ENCODE results near the gene KIF13A. TPM values are rescaled to one million over a fixed set of nuclear protein-coding genes. Genes with fewer than 3 reads are reported as not detected.

KIF13A gene
- total RNA-seq, 3 donors from 2014 or later (not counting 1 experiment from before 2014, with no cell fraction given), result 15.0 to 26.4 (median 19.5) TPM

- no peak overlapping the region for H3K4me3 ChIP-seq (ENCODE audit: low read length)
- H3K27me3 ChIP-seq (ENCODE audit: control insufficient read depth, insufficient read depth, low read length), result no peaks in the 10 kb centered on the region
- no peaks in the 10 kb centered on the region for H3K4me1 ChIP-seq (ENCODE audit: control insufficient read depth, insufficient read depth, low read length)
- no peak for TF ChIP-seq CTCF (IDR thresholded peaks at IDR 0.05)
- H3K4me1 Mint-ChIP-seq, result no peaks in the 10 kb centered on the region
- no peak overlapping the region for H3K4me3 Mint-ChIP-seq
- DNase-seq, result no peak
- no peaks in the 10 kb centered on the region for H3K36me3 Mint-ChIP-seq
- no peaks in the 10 kb centered on the region for H3K9me3 ChIP-seq (ENCODE audit: control insufficient read depth, insufficient read depth, low read length)
- ATAC-seq, result no peak
- H3K36me3 ChIP-seq (ENCODE audit: control insufficient read depth, insufficient read depth, low read length), result no peaks in the 10 kb centered on the region
- H3K27ac Mint-ChIP-seq, result no peak overlapping the region
- H3K27me3 Mint-ChIP-seq (ENCODE audit: low read depth in 2 of 2), result no peaks in the 10 kb centered on the region
- intact Hi-C loops (cut with micrococcal nuclease), result no loop called here
- H3K27ac ChIP-seq (ENCODE audit: low read length), result no peak overlapping the region
- H3K9me3 Mint-ChIP-seq, result no peaks in the 10 kb centered on the region
These were observed 151.7 kb downstream of the KIF13A start for GRCh38 chr6:17835784-17836183.

GRCh38 chr6:17831135-17831534, 156.3 kb downstream of the KIF13A start:
- H3K27ac ChIP-seq (ENCODE audit: low read length), result no peak overlapping the region
- H3K27ac Mint-ChIP-seq, result no peak overlapping the region
- no peak for TF ChIP-seq CTCF (IDR thresholded peaks at IDR 0.05)
- no peaks in the 10 kb centered on the region for H3K4me1 ChIP-seq (ENCODE audit: control insufficient read depth, insufficient read depth, low read length)
- H3K9me3 Mint-ChIP-seq, result no peaks in the 10 kb centered on the region
- intact Hi-C loops (cut with micrococcal nuclease), result no loop called here
- ATAC-seq (no peak), DNase-seq (no peak)
- no peaks in the 10 kb centered on the region for H3K27me3 Mint-ChIP-seq (ENCODE audit: low read depth in 2 of 2)
- no peaks in the 10 kb centered on the region for H3K36me3 Mint-ChIP-seq
- H3K27me3 ChIP-seq (ENCODE audit: control insufficient read depth, insufficient read depth, low read length), result no peaks in the 10 kb centered on the region
- WGBS (ENCODE audit: insufficient coverage), result 82% methylated on average over 4 of the region's 4 CpGs
- no peaks in the 10 kb centered on the region for H3K4me1 Mint-ChIP-seq
- H3K4me3 Mint-ChIP-seq, result no peak overlapping the region
- no peaks in the 10 kb centered on the region for H3K36me3 ChIP-seq (ENCODE audit: control insufficient read depth, insufficient read depth, low read length)
- H3K9me3 ChIP-seq (ENCODE audit: control insufficient read depth, insufficient read depth, low read length), result no peaks in the 10 kb centered on the region
- H3K4me3 ChIP-seq (ENCODE audit: low read length), result no peak overlapping the region

- no peak for ATAC-seq
- intact Hi-C loops (cut with micrococcal nuclease), result no loop called here
- Mint-ChIP-seq H3K4me3 (no peak overlapping the region), H3K4me1 (no peaks in the 10 kb centered on the region), H3K36me3 (no peaks in the 10 kb centered on the region), H3K27me3 (ENCODE audit: low read depth in 2 of 2) (no peaks in the 10 kb centered on the region), H3K9me3 (no peaks in the 10 kb centered on the region), H3K27ac (no peak overlapping the region)
- Histone ChIP-seq H3K27ac (ENCODE audit: low read length) (no peak overlapping the region), H3K9me3 (ENCODE audit: control insufficient read depth, insufficient read depth, low read length) (no peaks in the 10 kb centered on the region), H3K4me1 (ENCODE audit: control insufficient read depth, insufficient read depth, low read length) (no peaks in the 10 kb centered on the region), H3K36me3 (ENCODE audit: control insufficient read depth, insufficient read depth, low read length) (no peaks in the 10 kb centered on the region), H3K4me3 (ENCODE audit: low read length) (no peak overlapping the region), H3K27me3 (ENCODE audit: control insufficient read depth, insufficient read depth, low read length) (no peaks in the 10 kb centered on the region)
- 90% methylated on average over 2 of the region's 3 CpGs for WGBS (ENCODE audit: insufficient coverage)
- TF ChIP-seq CTCF (IDR thresholded peaks at IDR 0.05), result no peak
- no peak for DNase-seq
These were observed 157.5 kb downstream of the KIF13A start for GRCh38 chr6:17829905-17830304.

GRCh38 chr6:17828149-17828548, 159.3 kb downstream of the KIF13A start:
- no peak overlapping the region for H3K4me3 Mint-ChIP-seq
- no peaks in the 10 kb centered on the region for H3K4me1 Mint-ChIP-seq
- no peaks in the 10 kb centered on the region for H3K36me3 Mint-ChIP-seq
- Histone ChIP-seq H3K27ac (ENCODE audit: low read length) (no peak overlapping the region), H3K4me3 (ENCODE audit: low read length) (no peak overlapping the region), H3K36me3 (ENCODE audit: control insufficient read depth, insufficient read depth, low read length) (no peaks in the 10 kb centered on the region), H3K9me3 (ENCODE audit: control insufficient read depth, insufficient read depth, low read length) (no peaks in the 10 kb centered on the region), H3K4me1 (ENCODE audit: control insufficient read depth, insufficient read depth, low read length) (no peaks in the 10 kb centered on the region), H3K27me3 (ENCODE audit: control insufficient read depth, insufficient read depth, low read length) (no peaks in the 10 kb centered on the region)
- WGBS (ENCODE audit: insufficient coverage), result 97% methylated on average over 4 of the region's 5 CpGs
- no peaks in the 10 kb centered on the region for H3K9me3 Mint-ChIP-seq
- intact Hi-C loops (cut with micrococcal nuclease), result no loop called here
- TF ChIP-seq CTCF (IDR thresholded peaks at IDR 0.05), result no peak
- no peak overlapping the region for H3K27ac Mint-ChIP-seq
- DNase-seq, result no peak
- H3K27me3 Mint-ChIP-seq (ENCODE audit: low read depth in 2 of 2), result no peaks in the 10 kb centered on the region
- no peak for ATAC-seq

Measured in natural killer cell (primary cell).